Measurements from ENCODE around the gene BLNK.

- no peak for TF ChIP-seq CTCF (IDR thresholded peaks at IDR 0.05)
- TF ChIP-seq POLR2A (IDR thresholded peaks at IDR 0.05) = no peak
Measured at GRCh38 chr10:96255549-96256333, 15.6 kb downstream of the BLNK start.
